Measurements from ENCODE around the gene CCDC107. TPM values are rescaled to one million over a fixed set of nuclear protein-coding genes. Genes with fewer than 3 reads are reported as not detected.

Gene CCDC107
- total and polyA plus RNA-seq, 2 of the 13 experiments (the other 11 are each of a cell fraction or from before 2014, with no cell fraction given): 7.1 to 15.2 TPM

DNA sequence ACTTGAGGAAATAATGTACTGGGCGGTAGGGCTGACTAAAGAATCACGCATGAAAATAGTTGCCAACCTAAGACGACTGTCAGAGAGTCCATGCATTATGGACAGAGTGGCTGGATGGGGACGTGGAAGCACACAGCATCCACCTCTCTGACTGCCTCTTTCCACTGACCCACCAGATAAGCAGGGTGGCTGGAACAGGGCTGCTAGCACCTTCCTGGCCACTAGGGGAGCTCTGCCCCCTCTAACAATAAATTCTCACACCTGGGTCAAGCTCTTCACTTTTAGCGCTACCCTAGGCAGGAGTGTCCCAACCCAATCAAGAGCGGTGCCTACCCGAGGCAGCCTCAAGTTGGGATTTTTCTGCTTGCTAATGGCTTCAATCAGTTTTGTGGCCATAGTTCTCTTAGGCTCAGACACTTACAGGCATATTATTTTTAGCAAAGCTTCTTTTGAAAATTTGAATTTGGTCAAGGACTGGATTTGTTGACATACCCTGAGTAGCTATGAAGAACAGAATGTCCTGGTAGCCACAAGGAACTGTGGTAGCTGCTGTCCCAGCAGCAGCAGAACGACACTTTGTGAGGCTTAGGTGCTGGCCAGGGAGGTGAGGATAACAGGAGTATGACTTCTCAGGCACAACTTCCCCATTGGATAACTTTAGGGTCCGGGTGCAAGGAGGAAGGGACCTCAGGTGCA, 38.6 kb downstream of the CCDC107 start (continued):
- TF ChIP-seq ZNF768 (CRISPR knock-in tag; IDR thresholded peaks at IDR 0.05): 0 out of 2 replicates have a peak, but pooled peaks have one; percentile 36
- TF ChIP-seq, protein P1, sequence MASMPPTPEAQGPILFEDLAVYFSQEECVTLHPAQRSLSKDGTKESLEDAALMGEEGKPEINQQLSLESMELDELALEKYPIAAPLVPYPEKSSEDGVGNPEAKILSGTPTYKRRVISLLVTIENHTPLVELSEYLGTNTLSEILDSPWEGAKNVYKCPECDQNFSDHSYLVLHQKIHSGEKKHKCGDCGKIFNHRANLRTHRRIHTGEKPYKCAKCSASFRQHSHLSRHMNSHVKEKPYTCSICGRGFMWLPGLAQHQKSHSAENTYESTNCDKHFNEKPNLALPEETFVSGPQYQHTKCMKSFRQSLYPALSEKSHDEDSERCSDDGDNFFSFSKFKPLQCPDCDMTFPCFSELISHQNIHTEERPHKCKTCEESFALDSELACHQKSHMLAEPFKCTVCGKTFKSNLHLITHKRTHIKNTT (CRISPR knock-in tag; IDR thresholded peaks at IDR 0.05): no peak
- TF ChIP-seq PHF20 (CRISPR knock-in tag; IDR thresholded peaks at IDR 0.05): no peak
- TF ChIP-seq, protein P2, sequence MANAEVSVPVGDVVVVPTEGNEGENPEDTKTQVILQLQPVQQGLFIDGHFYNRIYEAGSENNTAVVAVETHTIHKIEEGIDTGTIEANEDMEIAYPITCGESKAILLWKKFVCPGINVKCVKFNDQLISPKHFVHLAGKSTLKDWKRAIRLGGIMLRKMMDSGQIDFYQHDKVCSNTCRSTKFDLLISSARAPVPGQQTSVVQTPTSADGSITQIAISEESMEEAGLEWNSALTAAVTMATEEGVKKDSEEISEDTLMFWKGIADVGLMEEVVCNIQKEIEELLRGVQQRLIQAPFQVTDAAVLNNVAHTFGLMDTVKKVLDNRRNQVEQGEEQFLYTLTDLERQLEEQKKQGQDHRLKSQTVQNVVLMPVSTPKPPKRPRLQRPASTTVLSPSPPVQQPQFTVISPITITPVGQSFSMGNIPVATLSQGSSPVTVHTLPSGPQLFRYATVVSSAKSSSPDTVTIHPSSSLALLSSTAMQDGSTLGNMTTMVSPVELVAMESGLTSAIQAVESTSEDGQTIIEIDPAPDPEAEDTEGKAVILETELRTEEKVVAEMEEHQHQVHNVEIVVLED (CRISPR knock-in tag; IDR thresholded peaks at IDR 0.05; ENCODE audit: borderline replicate concordance): no peak
- no peak for TF ChIP-seq MED1 (CRISPR knock-in tag; IDR thresholded peaks at IDR 0.05)
- no peak for TF ChIP-seq ZNF772 (CRISPR knock-in tag; IDR thresholded peaks at IDR 0.05)
- no peak for TF ChIP-seq HNRNPL (IDR thresholded peaks at IDR 0.05; ENCODE audit: low read depth, low read length)
- TF ChIP-seq ZNF614 (CRISPR knock-in tag; IDR thresholded peaks at IDR 0.05; ENCODE audit: borderline replicate concordance): no peak
- TF ChIP-seq MXI1 (IDR thresholded peaks at IDR 0.05; ENCODE audit: borderline replicate concordance, low read depth, low read length): no peak
- no peak for TF ChIP-seq ISL2 (CRISPR knock-in tag; IDR thresholded peaks at IDR 0.05)
- TF ChIP-seq ZNF501 (CRISPR knock-in tag; IDR thresholded peaks at IDR 0.05): no peak
- TF ChIP-seq, protein P3, sequence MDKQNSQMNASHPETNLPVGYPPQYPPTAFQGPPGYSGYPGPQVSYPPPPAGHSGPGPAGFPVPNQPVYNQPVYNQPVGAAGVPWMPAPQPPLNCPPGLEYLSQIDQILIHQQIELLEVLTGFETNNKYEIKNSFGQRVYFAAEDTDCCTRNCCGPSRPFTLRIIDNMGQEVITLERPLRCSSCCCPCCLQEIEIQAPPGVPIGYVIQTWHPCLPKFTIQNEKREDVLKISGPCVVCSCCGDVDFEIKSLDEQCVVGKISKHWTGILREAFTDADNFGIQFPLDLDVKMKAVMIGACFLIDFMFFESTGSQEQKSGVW (CRISPR knock-in tag; IDR thresholded peaks at IDR 0.05; ENCODE audit: borderline replicate concordance): no peak
- no peak for TF ChIP-seq KLF16 (CRISPR knock-in tag; IDR thresholded peaks at IDR 0.05)
- no peak for TF ChIP-seq AFF4 (CRISPR knock-in tag; IDR thresholded peaks at IDR 0.05)
- TF ChIP-seq, protein P4, sequence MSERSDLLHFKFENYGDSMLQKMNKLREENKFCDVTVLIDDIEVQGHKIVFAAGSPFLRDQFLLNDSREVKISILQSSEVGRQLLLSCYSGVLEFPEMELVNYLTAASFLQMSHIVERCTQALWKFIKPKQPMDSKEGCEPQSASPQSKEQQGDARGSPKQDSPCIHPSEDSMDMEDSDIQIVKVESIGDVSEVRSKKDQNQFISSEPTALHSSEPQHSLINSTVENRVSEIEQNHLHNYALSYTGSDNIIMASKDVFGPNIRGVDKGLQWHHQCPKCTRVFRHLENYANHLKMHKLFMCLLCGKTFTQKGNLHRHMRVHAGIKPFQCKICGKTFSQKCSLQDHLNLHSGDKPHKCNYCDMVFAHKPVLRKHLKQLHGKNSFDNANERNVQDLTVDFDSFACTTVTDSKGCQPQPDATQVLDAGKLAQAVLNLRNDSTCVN (CRISPR knock-in tag; IDR thresholded peaks at IDR 0.05; ENCODE audit: borderline replicate concordance): no peak
- TF ChIP-seq, protein P5, sequence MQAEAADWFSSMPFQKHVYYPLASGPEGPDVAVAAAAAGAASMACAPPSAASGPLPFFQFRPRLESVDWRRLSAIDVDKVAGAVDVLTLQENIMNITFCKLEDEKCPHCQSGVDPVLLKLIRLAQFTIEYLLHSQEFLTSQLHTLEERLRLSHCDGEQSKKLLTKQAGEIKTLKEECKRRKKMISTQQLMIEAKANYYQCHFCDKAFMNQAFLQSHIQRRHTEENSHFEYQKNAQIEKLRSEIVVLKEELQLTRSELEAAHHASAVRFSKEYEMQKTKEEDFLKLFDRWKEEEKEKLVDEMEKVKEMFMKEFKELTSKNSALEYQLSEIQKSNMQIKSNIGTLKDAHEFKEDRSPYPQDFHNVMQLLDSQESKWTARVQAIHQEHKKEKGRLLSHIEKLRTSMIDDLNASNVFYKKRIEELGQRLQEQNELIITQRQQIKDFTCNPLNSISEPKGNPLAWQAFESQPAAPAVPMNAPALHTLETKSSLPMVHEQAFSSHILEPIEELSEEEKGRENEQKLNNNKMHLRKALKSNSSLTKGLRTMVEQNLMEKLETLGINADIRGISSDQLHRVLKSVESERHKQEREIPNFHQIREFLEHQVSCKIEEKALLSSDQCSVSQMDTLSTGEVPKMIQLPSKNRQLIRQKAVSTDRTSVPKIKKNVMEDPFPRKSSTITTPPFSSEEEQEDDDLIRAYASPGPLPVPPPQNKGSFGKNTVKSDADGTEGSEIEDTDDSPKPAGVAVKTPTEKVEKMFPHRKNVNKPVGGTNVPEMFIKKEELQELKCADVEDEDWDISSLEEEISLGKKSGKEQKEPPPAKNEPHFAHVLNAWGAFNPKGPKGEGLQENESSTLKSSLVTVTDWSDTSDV (CRISPR knock-in tag; IDR thresholded peaks at IDR 0.05): no peak
- no peak for TF ChIP-seq MAFK (conservative IDR thresholded peaks at IDR 0.05 in 1 of 2, IDR thresholded peaks at IDR 0.05 in 1 of 2; ENCODE audit: low read length in 2 of 2)
- TF ChIP-seq ZNF878 (CRISPR knock-in tag; IDR thresholded peaks at IDR 0.05): no peak
